Left cardiac atrium (tissue), 4 donors: ENCODE measurements around the gene SREK1IP1. TPM values are rescaled to one million over a fixed set of nuclear protein-coding genes. Genes with fewer than 3 reads are reported as not detected.
A peak's percentile ranks its signal among the peaks of the same experiment; 100 is the strongest.

Source experiments
- ATAC-seq, 2 donors: fragments of 200-7000 bp; cut with Tn5 transposase; one replicate each; pipeline ENCODE4 v1.9.1; 2020; ENCODE audit warnings: mild to moderate bottlenecking in 2 of 2, moderate library complexity in 2 of 2
- DNase-seq: peaks from one replicate; pipeline ENCODE4 v3.0.0-alpha.2; 2020
- intact Hi-C, 2 donors: fragments of 100-400 bp; cut with DNase I; formaldehyde crosslinking; loops; one replicate each; pipeline versions ENCODE4 v1.14.1 to v1.15.1; 2022 to 2023
- long read RNA-seq: library from polyadenylated mRNA; unstranded; transcript quantifications from one replicate; pipeline ENCODE4 v2.0.0, GENCODE V29; 2021
- total RNA-seq, 2 donors: library from RNA; stranded (reverse); fragmentation: NEBNext Ultra II Directional; extraction: Animal tissue kit (Norgen Biotek cat#: 25700); gene quantifications; one replicate each; pipeline ENCODE4 v1.2.1, GENCODE V29; 2021
- donor health status: DM: no; HTN: yes; CAD: no.
- donor health status: DM: no; HTN: yes; CAD: no; lungs with severe emphysema.
- donor health status: DM: yes; HTN: yes; CAD: no.
- donor health status: Dilated cardiomyopathy.

The SREK1IP1 gene
- total RNA-seq: 10 to 100 TPM; 12.7 to 12.9 TPM
- long read RNA-seq, full-length matches to known transcripts: 1 of 5 reads
- long read RNA-seq, partial matches to known transcripts: 0 of 5 reads
- long read RNA-seq, other reads (novel, unspliced or antisense): 4 of 5 reads

DNA sequence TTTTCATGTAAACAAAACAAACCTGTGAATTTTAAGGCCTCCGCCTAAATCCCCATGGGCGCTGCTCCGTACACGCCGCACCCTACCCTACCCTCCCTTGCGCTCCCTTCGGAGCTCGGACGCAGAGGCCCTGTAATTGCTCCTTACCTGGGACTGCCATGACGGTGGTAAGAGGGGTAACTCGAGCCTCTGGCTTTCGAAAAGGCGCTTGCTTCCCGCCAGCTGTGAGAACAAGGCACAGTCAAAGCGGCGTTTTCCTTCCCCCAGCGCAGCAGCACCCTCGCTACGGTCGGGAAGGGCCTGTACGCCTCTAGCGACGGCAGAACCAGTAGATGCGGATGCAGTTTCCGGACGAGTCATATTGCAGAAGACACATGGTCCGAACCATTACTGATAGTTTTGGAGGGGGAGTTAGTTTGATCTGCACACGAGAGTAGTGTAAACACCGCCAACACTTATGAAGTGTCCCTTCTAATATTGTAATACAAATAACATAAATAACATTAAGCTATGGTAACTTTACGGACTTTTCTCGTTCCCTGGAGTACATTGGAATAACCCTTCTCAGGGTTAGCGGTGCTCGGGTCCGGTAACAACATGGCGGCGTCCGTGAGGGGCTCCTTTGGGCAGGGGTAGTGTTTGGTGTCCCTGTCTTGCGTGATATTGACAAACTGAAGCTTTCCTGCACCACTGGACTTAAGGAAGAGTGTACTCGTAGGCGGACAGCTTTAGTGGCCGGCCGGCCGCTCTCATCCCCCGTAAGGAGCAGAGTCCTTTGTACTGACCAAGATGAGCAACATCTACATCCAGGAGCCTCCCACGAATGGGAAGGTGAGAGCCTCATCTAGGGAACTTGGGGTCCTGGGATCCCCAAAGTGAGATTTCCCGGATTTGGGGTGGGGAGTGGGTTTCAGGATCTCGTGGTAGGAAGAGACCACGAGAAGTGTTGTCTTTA lies at the start of gene SREK1IP1, which contains the start of gene CWC27:
Gene SREK1IP1 (minus strand): TSS at position 334 of the 955 bp plus-strand sequence. CDS start 174 bp downstream, at position 160.
Gene CWC27 (plus strand): TSS at position 573 of the 955 bp plus-strand sequence. CDS start 217 bp downstream, at position 790.
- peak; percentile 99 for ATAC-seq
- DNase-seq: peak; percentile 86
- intact Hi-C loops: no loop called here

DNA sequence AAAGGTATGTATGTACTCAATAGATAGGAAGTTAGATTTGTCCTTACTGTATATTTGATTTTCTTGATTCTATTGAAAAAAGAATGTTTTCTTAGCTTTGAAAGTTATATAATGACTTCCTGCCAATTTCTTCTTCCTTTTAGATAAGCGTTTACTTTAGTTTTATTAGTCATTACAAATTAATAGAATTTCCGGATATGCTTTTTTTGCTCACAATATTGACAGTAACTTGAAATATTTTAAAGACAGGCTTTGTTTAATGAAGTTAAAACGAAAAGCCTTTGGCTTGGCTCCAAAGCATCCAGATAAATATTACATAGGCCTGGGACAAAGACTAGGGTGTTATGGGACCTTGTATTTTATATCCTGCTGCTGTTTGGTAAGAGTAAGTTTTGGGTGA lies 49.8 kb upstream of the SREK1IP1 start:
- intact Hi-C loops: loop anchor here in 1 of 2 donors (10.0 kb wide), 1 partner anchor 137 kb away; no protein-coding TSS in a partner anchor

DNA sequence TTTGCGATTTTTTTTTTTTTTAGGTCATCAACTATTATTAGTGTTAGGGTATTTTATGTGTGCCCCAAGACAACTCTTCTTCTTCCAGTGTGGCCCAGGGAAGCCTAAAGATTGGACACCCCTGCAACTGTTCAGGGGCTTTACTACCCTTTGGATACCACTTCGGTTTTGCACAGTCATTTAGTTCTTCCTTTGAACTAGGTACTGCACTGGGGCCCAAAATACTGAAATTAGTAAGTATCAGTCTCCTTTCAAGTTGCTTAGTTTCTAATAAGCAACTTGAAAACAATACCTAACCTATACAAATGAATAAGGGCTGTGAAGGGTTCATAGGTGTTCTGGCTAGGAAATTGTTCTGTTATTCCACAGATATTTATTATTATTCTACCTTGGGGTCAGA lies 45.6 kb upstream of the SREK1IP1 start:
- intact Hi-C loops: loop anchor here in 1 of 2 donors (5.0 to 10.0 kb wide), 2 partner anchors 141 to 288 kb away; no protein-coding TSS in a partner anchor
- ATAC-seq (no peak), DNase-seq (no peak)

More for the DNA sequence above, 49.8 kb upstream of the SREK1IP1 start:
- no peak for ATAC-seq
- DNase-seq: no peak

DNA sequence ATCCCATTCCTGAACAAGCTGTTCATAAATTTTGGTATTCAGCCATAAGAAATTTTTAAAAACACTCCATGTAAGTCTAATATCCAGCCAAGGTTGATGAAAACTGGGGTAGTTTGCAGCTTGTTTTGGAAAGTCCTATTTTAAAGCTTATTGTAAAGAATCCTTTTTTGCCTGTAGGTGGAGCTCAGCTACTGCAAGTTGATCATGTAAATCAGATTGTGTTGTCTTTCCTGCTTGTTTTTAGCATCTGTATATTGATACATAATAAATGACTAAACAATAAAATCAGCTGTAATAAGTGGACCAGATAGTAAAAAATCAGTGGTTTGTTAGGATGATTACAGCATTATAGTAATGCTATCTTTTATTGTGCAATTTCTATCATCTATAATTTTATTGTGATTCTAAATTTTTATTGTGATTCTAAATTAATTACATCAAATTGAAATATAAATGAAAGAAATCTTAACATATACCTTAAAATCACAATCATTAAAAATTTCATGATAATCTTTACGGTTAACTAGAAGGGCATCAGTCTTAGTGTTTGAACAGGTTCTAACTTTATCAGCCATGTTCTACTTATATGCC lies 42.7 kb upstream of the SREK1IP1 start:
- DNase-seq (no peak), ATAC-seq (peak in 1 of 2 donors; percentile 65)
- intact Hi-C loops: loop anchor here in 1 of 2 donors (2.0 to 10.0 kb wide), 3 partner anchors 144 to 672 kb away; no protein-coding TSS in a partner anchor

- intact Hi-C loops: no loop called here
- ATAC-seq: no peak
- DNase-seq: no peak
Measured at GRCh38 chr5:64807520-64807919, 39.0 kb upstream of the SREK1IP1 start.

- DNase-seq (no peak), ATAC-seq (no peak)
- intact Hi-C loops: no loop called here
Measured at GRCh38 chr5:64806537-64806936, 38.0 kb upstream of the SREK1IP1 start.

- ATAC-seq: no peak
- intact Hi-C loops: no loop called here
- DNase-seq: no peak
Measured at GRCh38 chr5:64800926-64801325, 32.4 kb upstream of the SREK1IP1 start.

GRCh38 chr5:64796301-64796700 lies 27.8 kb upstream of the SREK1IP1 start:
- intact Hi-C loops: no loop called here
- ATAC-seq: no peak
- no peak for DNase-seq

DNA sequence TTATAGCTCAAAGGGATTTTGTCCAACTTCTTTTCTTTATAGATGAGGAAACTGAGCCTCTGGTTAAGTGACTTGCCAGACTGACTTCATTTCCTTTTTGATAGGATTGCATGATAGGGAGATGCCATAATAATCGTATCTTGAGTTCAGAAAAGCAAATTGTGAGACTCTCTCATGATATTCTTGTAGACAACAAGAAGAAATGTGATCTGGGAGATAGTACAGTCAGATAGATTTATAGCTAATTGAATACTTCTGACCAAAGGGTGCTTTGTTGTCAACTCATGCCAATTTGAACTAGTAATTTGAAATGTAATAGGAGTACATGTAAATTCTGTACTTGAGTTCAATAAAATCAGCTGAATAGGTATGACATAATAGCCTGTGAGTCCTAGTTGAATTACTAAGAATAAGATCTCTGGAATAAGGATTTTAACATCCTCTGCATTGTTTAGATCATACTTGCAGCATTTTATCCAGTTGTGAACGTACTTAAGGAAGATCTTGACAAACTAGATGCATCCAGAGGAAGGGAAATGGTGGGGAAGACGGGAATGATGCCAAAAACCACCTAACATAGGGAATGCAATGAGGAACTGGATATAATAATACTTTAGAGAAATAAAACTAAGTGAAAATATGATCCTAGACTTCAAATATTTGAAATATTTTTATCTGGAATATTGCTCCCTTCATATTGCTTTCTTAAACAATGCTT lies 25.7 kb upstream of the SREK1IP1 start:
- ATAC-seq (no peak), DNase-seq (no peak)
- intact Hi-C loops: no loop called here

- no peak for ATAC-seq
- intact Hi-C loops: no loop called here
- DNase-seq: no peak
Measured at GRCh38 chr5:64792469-64792868, 24.0 kb upstream of the SREK1IP1 start.

GRCh38 chr5:64790210-64790609 lies 21.7 kb upstream of the SREK1IP1 start:
- no peak for ATAC-seq
- no peak for DNase-seq
- intact Hi-C loops: no loop called here

- intact Hi-C loops: loop anchor here in 1 of 2 donors (10.0 kb wide), 2 partner anchors 65 to 715 kb away; no protein-coding TSS in a partner anchor
- DNase-seq (no peak), ATAC-seq (no peak)
Measured at GRCh38 chr5:64789457-64789856, 21.0 kb upstream of the SREK1IP1 start.

GRCh38 chr5:64788156-64788555 lies 19.7 kb upstream of the SREK1IP1 start:
- DNase-seq: no peak
- no peak for ATAC-seq
- intact Hi-C loops: loop anchor here in 1 of 2 donors (10.0 kb wide), 2 partner anchors 63 to 713 kb away; no protein-coding TSS in a partner anchor

GRCh38 chr5:64786372-64786771 lies 17.9 kb upstream of the SREK1IP1 start:
- intact Hi-C loops: loop anchor here in 1 of 2 donors (10.0 kb wide), 2 partner anchors 62 to 712 kb away; no protein-coding TSS in a partner anchor
- ATAC-seq (no peak), DNase-seq (no peak)

GRCh38 chr5:64784451-64785025 lies 16.0 kb upstream of the SREK1IP1 start:
- intact Hi-C loops: loop anchor here (2.0 to 10.0 kb wide), 4 partner anchors 60 to 710 kb away; no protein-coding TSS in a partner anchor
- ATAC-seq (peak; percentile 57 to 65), DNase-seq (peak; percentile 76)

- intact Hi-C loops: no loop called here
- DNase-seq (no peak), ATAC-seq (no peak)
Measured at GRCh38 chr5:64775291-64775690, 6.8 kb upstream of the SREK1IP1 start.

GRCh38 chr5:64773533-64773932 lies 5.0 kb upstream of the SREK1IP1 start:
- ATAC-seq: no peak
- intact Hi-C loops: no loop called here

DNA sequence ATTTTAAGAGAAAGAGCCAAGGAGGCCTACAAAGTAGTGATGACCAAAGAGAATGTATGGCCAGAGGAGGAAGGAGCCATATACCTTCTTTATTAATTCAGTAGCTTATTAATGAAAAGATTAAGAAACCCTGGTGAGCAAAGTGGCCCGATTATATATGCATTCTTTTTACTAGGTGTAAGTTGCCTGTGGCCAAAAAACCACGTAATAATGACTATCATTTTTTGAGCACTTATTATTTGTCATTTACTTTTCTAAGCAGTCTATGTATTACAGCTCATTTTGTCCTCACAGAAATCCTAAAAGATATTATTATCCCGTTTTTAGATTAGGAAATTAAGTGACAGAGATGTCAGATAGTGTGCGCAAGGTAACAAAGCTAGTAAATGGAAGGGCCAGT lies 3.2 kb upstream of the SREK1IP1 start:
- no peak for DNase-seq
- ATAC-seq: no peak
- intact Hi-C loops: no loop called here

More at GRCh38 chr5:64773533-64773932, 5.0 kb upstream of the SREK1IP1 start:
- no peak for DNase-seq
